Neural crest cell (in vitro differentiated cells): ENCODE measurements around the gene PGAP6. TPM values are rescaled to one million over a fixed set of nuclear protein-coding genes. Genes with fewer than 3 reads are reported as not detected.
A peak's percentile ranks its signal among the peaks of the same experiment; 100 is the strongest.

ENCODE experiments used
- DNase-seq: peaks from one replicate; pipeline ENCODE4 v3.0.0; 2021; ENCODE audit warnings: low read depth, mixed read lengths, low spot score
- H3K27ac Mint-ChIP-seq: one replicate; pipeline ENCODE4 v1.8.0; 2021; ENCODE audit warnings: mild to moderate bottlenecking, mixed read lengths; ENCODE audit not compliant: unreplicated experiment
- H3K27me3 Mint-ChIP-seq: 2 replicates; pipeline ENCODE4 v1.8.0; 2021; ENCODE audit warnings: low read depth, mild to moderate bottlenecking, mixed read lengths
- H3K36me3 Mint-ChIP-seq: 2 replicates; pipeline ENCODE4 v1.8.0; 2021; ENCODE audit warnings: low read depth, mild to moderate bottlenecking, mixed read lengths
- H3K4me1 Mint-ChIP-seq: 2 replicates; pipeline ENCODE4 v1.8.0; 2021; ENCODE audit warnings: mixed read lengths
- H3K4me3 Mint-ChIP-seq: one replicate; pipeline ENCODE4 v1.8.0; 2021; ENCODE audit warnings: mild to moderate bottlenecking, mixed read lengths
- H3K9me3 Mint-ChIP-seq: 2 replicates; pipeline ENCODE4 v1.8.0; 2021; ENCODE audit warnings: mixed read lengths
- CTCF ChIP-seq: fragments of 200-600 bp; sonication (generic); conservative IDR thresholded peaks from 2 replicates; pipeline ENCODE4 v1.5.0; 2021; ENCODE audit warnings: antibody characterized with exemption, mild to moderate bottlenecking
- total RNA-seq: library from RNA; stranded (reverse); gene quantifications from 2 replicates; pipeline ENCODE4 v1.2.1, GENCODE V29; 2021

PGAP6 gene
- total RNA-seq, 1 donor from 2014 or later, result 62.0 TPM

- Mint-ChIP-seq H3K4me3 (no peak overlapping the region), H3K27ac (no peak overlapping the region)
Measured at GRCh38 chr16:414395-415169, 32.8 kb upstream of the PGAP6 start.

GRCh38 chr16:411576-412265 is 29.9 kb upstream of the PGAP6 start:
- Mint-ChIP-seq H3K27ac (no peak overlapping the region), H3K4me1 (no peaks in the 10 kb centered on the region), H3K36me3 (no peaks in the 10 kb centered on the region), H3K4me3 (no peak overlapping the region), H3K27me3 (no peaks in the 10 kb centered on the region), H3K9me3 (no peaks in the 10 kb centered on the region)
- TF ChIP-seq CTCF, result no peak
- no peak for DNase-seq

More at GRCh38 chr16:414395-415169, 32.8 kb upstream of the PGAP6 start:
- no peak for DNase-seq
- Mint-ChIP-seq H3K36me3 (no peaks in the 10 kb centered on the region), H3K9me3 (no peaks in the 10 kb centered on the region), H3K4me1 (no peaks in the 10 kb centered on the region), H3K27me3 (no peaks in the 10 kb centered on the region)
- no peak for TF ChIP-seq CTCF

GRCh38 chr16:410516-411178 is 28.9 kb upstream of the PGAP6 start:
- no peaks in the 10 kb centered on the region for H3K36me3 Mint-ChIP-seq
- H3K4me3 Mint-ChIP-seq, result no peak overlapping the region
- no peaks in the 10 kb centered on the region for H3K4me1 Mint-ChIP-seq
- H3K9me3 Mint-ChIP-seq, result no peaks in the 10 kb centered on the region
- no peak for DNase-seq
- H3K27me3 Mint-ChIP-seq, result no peaks in the 10 kb centered on the region
- H3K27ac Mint-ChIP-seq, result no peak overlapping the region
- no peak for TF ChIP-seq CTCF

- Mint-ChIP-seq H3K9me3 (no peaks in the 10 kb centered on the region), H3K4me1 (no peaks in the 10 kb centered on the region), H3K27ac (no peak overlapping the region), H3K36me3 (no peaks in the 10 kb centered on the region), H3K27me3 (no peaks in the 10 kb centered on the region), H3K4me3 (peak overlapping the region; percentile 23)
- TF ChIP-seq CTCF, result no peak
- no peak for DNase-seq
Measured at GRCh38 chr16:407253-407652, 25.5 kb upstream of the PGAP6 start.

GRCh38 chr16:405548-406506 is 24.0 kb upstream of the PGAP6 start:
- H3K4me1 Mint-ChIP-seq, result no peaks in the 10 kb centered on the region
- TF ChIP-seq CTCF, result no peak
- H3K27ac Mint-ChIP-seq, result no peak overlapping the region
- H3K4me3 Mint-ChIP-seq, result peak overlapping the region; percentile 52
- DNase-seq, result no peak
- no peaks in the 10 kb centered on the region for H3K9me3 Mint-ChIP-seq
- no peaks in the 10 kb centered on the region for H3K36me3 Mint-ChIP-seq
- no peaks in the 10 kb centered on the region for H3K27me3 Mint-ChIP-seq
